ENCODE measurements around the gene ETFA. TPM values are rescaled to one million over a fixed set of nuclear protein-coding genes. Genes with fewer than 3 reads are reported as not detected.
"Not testable (repeated sequence)": the region's sequence is repeated elsewhere in the genome, so short reads cannot be mapped to it uniquely, and the experiment has no call there.

The ETFA gene
- total RNA-seq, 4 donors from 2014 or later: 90.9 to 233 (median 99.9) TPM

DNA sequence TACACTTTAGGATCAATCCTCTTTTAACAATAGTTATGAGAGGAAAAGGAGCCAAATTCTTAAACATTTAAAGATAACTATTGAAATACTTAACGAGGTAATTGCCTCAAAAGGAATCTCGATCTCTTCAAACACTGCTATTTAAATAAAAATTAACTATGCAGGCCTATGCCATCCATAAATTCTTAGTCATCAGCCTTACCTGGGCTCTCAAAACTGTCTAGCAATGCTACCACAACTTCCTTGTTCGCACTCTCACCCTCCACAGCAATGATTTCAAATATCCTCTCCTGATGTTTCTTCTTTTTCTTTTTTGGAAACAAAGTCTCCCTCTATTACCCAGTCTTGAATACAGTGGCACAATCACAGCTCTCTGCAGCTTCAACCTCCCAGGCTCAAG lies 12.3 kb downstream of the ETFA start:
- H3K36me3 ChIP-seq: no peaks in the 10 kb centered on the region

DNA sequence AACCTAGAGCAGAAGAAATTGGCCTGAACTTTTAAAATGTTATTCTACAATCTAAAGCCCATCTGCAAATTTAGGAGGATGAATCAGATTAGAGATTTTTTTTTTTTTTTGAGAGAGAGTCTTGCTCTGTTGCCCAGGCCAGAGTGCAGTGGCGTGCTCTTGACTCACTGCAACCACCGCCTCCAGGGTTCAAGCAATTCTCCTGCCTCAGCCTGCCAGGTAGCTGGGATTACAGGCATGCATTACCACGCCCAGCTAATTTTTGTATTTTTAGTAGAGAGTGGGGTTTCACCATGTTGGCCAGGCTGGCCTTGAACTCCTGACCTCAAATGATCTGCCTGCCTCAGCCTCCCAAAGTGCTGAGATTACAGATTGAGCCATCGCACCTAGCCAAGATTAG lies 13.3 kb downstream of the ETFA start:
- H3K9me3 ChIP-seq; H3K4me3 ChIP-seq; H3K4me1 ChIP-seq; H3K36me3 ChIP-seq; DNase-seq; H3K27me3 ChIP-seq; intact Hi-C loops (cut with DNase I; ENCODE audit: low total_unique reads); H3K27ac ChIP-seq: not testable (repeated sequence)

More for the DNA sequence above, 12.3 kb downstream of the ETFA start:
- intact Hi-C loops (cut with DNase I; ENCODE audit: low total_unique reads): no loop called here
- no peak overlapping the region for H3K27ac ChIP-seq
- H3K27me3 ChIP-seq: no peaks in the 10 kb centered on the region
- no peaks in the 10 kb centered on the region for H3K9me3 ChIP-seq
- TF ChIP-seq, protein P1, sequence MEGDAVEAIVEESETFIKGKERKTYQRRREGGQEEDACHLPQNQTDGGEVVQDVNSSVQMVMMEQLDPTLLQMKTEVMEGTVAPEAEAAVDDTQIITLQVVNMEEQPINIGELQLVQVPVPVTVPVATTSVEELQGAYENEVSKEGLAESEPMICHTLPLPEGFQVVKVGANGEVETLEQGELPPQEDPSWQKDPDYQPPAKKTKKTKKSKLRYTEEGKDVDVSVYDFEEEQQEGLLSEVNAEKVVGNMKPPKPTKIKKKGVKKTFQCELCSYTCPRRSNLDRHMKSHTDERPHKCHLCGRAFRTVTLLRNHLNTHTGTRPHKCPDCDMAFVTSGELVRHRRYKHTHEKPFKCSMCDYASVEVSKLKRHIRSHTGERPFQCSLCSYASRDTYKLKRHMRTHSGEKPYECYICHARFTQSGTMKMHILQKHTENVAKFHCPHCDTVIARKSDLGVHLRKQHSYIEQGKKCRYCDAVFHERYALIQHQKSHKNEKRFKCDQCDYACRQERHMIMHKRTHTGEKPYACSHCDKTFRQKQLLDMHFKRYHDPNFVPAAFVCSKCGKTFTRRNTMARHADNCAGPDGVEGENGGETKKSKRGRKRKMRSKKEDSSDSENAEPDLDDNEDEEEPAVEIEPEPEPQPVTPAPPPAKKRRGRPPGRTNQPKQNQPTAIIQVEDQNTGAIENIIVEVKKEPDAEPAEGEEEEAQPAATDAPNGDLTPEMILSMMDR (IDR thresholded peaks at IDR 0.05): no peak
- TF ChIP-seq POLR2A (IDR thresholded peaks at IDR 0.05): no peak
- H3K4me1 ChIP-seq: no peaks in the 10 kb centered on the region
- no peak for DNase-seq
- no peak overlapping the region for H3K4me3 ChIP-seq

DNA sequence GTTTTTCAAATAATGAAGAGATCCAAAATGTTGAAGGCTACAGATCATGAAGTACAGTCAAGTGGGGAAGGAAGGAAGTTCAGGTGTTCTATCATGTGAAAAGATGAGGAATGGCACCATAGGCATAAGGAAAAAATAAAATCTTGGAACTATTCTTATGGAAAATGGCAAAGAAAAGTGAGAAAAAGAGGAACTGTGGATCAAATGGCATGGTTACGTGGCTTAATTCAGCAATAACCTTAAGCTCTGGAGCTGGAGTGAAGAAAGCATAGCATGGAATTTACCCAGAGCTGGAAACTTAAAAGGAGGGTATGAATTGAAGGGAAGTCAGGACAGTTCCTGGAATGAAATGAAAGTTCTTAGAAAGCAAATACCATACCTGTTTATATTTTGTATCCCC lies 14.4 kb downstream of the ETFA start:
- no peak overlapping the region for H3K4me3 ChIP-seq
- no peaks in the 10 kb centered on the region for H3K4me1 ChIP-seq
- H3K27me3 ChIP-seq: no peaks in the 10 kb centered on the region
- no peaks in the 10 kb centered on the region for H3K9me3 ChIP-seq
- TF ChIP-seq, protein P1 (IDR thresholded peaks at IDR 0.05): no peak
- no peak for TF ChIP-seq POLR2A (IDR thresholded peaks at IDR 0.05)
- intact Hi-C loops (cut with DNase I; ENCODE audit: low total_unique reads): no loop called here
- H3K27ac ChIP-seq: no peak overlapping the region
- H3K36me3 ChIP-seq: no peaks in the 10 kb centered on the region
- DNase-seq: no peak

DNA sequence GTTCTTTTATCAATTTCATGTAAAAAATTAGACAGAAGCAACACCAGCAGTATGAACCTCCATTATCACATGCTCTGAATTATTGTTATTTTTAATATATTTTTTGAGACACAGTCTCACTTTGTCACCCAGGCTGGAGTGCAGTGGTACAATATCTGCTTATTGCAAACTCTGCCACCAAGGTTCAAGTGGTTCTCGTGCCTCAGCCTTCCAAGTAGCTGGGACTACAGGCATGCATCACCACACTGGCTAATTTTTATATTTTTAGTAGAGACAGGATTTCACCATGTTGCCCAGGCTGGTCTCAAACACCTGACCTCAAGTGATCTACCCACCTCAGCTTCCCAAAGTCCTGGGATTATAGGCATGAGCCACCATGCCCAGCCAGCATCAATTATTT lies 16.8 kb downstream of the ETFA start:
- DNase-seq; H3K27ac ChIP-seq; H3K4me1 ChIP-seq; H3K4me3 ChIP-seq; H3K36me3 ChIP-seq; intact Hi-C loops (cut with DNase I; ENCODE audit: low total_unique reads); H3K9me3 ChIP-seq; H3K27me3 ChIP-seq: not testable (repeated sequence)

DNA sequence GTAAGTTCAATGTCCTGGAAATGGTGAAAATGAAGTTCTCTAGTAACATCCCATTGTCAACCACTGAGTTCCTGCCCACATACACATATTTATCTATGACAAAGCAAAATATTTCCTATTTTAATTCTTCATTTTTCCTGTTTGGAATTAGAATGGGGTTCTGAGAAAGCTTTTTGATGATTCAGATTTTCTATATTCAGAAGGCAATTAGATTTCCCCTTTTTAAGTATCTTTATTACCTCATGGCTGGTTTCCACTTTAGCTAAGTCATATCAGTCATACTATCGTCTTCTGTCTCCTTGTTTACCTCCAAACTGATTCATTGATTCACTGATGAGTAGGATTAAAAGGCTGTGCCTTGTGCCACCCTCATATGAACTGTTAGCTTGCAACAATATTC lies 17.9 kb downstream of the ETFA start:
- H3K36me3 ChIP-seq: no peaks in the 10 kb centered on the region
- H3K4me3 ChIP-seq: no peak overlapping the region
- no peaks in the 10 kb centered on the region for H3K27me3 ChIP-seq
- no peak overlapping the region for H3K27ac ChIP-seq
- no peak for DNase-seq
- no peaks in the 10 kb centered on the region for H3K9me3 ChIP-seq
- no peaks in the 10 kb centered on the region for H3K4me1 ChIP-seq
- intact Hi-C loops (cut with DNase I; ENCODE audit: low total_unique reads): no loop called here
- TF ChIP-seq POLR2A (IDR thresholded peaks at IDR 0.05): no peak
- TF ChIP-seq, protein P1 (IDR thresholded peaks at IDR 0.05): no peak

DNA sequence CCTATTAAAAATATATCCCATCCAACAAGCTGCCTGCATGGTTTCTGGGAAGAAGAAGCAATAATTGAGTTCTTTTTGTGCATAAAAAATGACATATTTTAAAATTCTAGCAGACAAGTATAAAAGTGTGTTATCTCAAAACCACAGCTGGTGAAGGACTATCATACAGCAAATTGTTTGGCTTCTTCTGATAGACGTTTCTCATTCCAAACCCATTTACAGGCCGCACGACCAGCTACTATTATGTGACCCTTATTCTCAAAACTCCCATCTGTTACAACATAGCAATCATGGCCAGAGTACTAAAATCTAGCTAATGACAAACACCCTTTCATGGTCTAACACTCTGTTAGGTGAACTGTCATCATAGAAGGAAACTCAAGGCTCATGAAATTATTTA lies 21.7 kb downstream of the ETFA start:
- H3K4me3 ChIP-seq: no peak overlapping the region
- no peak overlapping the region for H3K27ac ChIP-seq
- H3K9me3 ChIP-seq: no peaks in the 10 kb centered on the region
- H3K27me3 ChIP-seq: no peaks in the 10 kb centered on the region
- no peaks in the 10 kb centered on the region for H3K36me3 ChIP-seq
- TF ChIP-seq, protein P1 (IDR thresholded peaks at IDR 0.05): no peak
- TF ChIP-seq POLR2A (IDR thresholded peaks at IDR 0.05): no peak
- intact Hi-C loops (cut with DNase I; ENCODE audit: low total_unique reads): no loop called here
- no peak for DNase-seq
- no peaks in the 10 kb centered on the region for H3K4me1 ChIP-seq

Measured in uterus (tissue), 4 donors.